A549 (cell line): ENCODE measurements around the gene FXYD2. TPM values are rescaled to one million over a fixed set of nuclear protein-coding genes. Genes with fewer than 3 reads are reported as not detected.

Experiments
- ATAC-seq, 2 experiments: fragments of 200-7000 bp in 1 of 2; fragments of >200 bp in 1 of 2; cut with Nextera tagmentation in 1 of 2; cut with Tn5 transposase in 1 of 2; 3 replicates each; pipeline versions ENCODE4 v1.8.0 to v1.9.1; 2018 to 2020; ENCODE audit warnings: mild to moderate bottlenecking in 1 of 2, moderate library complexity in 1 of 2
- CTCF ChIA-PET: fragments of 300-600 bp; sonication (Branson Sonifier 250); formaldehyde crosslinking; extraction: SDS; loops from one replicate; lab custom pipeline; 2021; ENCODE audit warnings: antibody characterized with exemption, inconsistent platforms; lab: Yijun Ruan, JAX
- POLR2A ChIA-PET: fragments of 350-600 bp; formaldehyde crosslinking; extraction: SDS; loops from one replicate; lab custom pipeline; 2021; ENCODE audit warnings: antibody characterized with exemption, inconsistent platforms; lab: Yijun Ruan, JAX
- DNase-seq, 2 experiments: peaks; one replicate each; pipeline versions ENCODE4 v3.0.0 to v3.0.0-alpha.2; 2011 to 2016; ENCODE audit warnings: low read depth in 1 of 2, low spot score in 1 of 2
- FAIRE-seq: peaks from 2 replicates; lab custom pipeline; 2011; peaks lifted over from hg19 to GRCh38; lab: Jason Lieb, UNC
- H3K27ac ChIP-seq, 2 experiments: fragments of >200 bp; sonication (Bioruptor Twin); formaldehyde crosslinking; 3 replicates each; pipeline ENCODE4 v1.5.1; 2016 to 2017
- H3K4me1 ChIP-seq: fragments of >200 bp; sonication (Bioruptor Twin); formaldehyde crosslinking; 3 replicates; pipeline ENCODE4 v1.6.1; 2016
- H3K4me2 ChIP-seq: fragments of >200 bp; sonication (Bioruptor Twin); formaldehyde crosslinking; 3 replicates; pipeline ENCODE4 v1.6.1; 2016
- H3K4me3 ChIP-seq: fragments of >200 bp; sonication (Bioruptor Twin); formaldehyde crosslinking; 3 replicates; pipeline ENCODE4 v1.5.1; 2016
- H3K9me3 ChIP-seq: fragments of >200 bp; sonication (Bioruptor Twin); formaldehyde crosslinking; 3 replicates; pipeline ENCODE4 v1.6.1; 2016
- ATOH8 ChIP-seq: fragments of 250-450 bp; sonication (Bioruptor Pico); IDR thresholded peaks from 2 replicates; pipeline ENCODE4 v1.5.0; 2020; ENCODE audit warnings: low read depth, mild to moderate bottlenecking, moderate library complexity
- CBX8 ChIP-seq: fragments of 200-600 bp; sonication (generic); IDR thresholded peaks from 2 replicates; pipeline ENCODE4 v1.6.1; 2016
- E2F6 ChIP-seq: IDR thresholded peaks from 2 replicates; pipeline ENCODE4 v1.6.1; 2012; ENCODE audit warnings: low read depth, borderline replicate concordance
- EP300 ChIP-seq, 2 experiments: fragments of >200 bp; sonication (Bioruptor Twin); formaldehyde crosslinking; IDR thresholded peaks; 2 replicates in 1 of 2; 3 replicates in 1 of 2; pipeline ENCODE4 v1.6.1; 2016 to 2017
- ESRRA ChIP-seq: fragments of 150-350 bp; IDR thresholded peaks from 2 replicates; pipeline ENCODE4 v1.6.1; 2014; ENCODE audit warnings: mild to moderate bottlenecking, low read length, borderline replicate concordance
- FOSL2 ChIP-seq, 2 experiments: fragments of 450-650 bp in 1 of 2; fragments of >200 bp in 1 of 2; sonication (Bioruptor Twin) in 1 of 2; formaldehyde crosslinking; IDR thresholded peaks; 2 replicates each; pipeline versions ENCODE4 v1.5.0 to v1.6.1; 2016 to 2020; ENCODE audit warnings: mild to moderate bottlenecking in 1 of 2, moderate library complexity in 1 of 2
- HDAC2 ChIP-seq: fragments of 200-600 bp; sonication (generic); IDR thresholded peaks from 2 replicates; pipeline ENCODE4 v1.6.1; 2016
- HOXB5 ChIP-seq: fragments of 250-450 bp; sonication (Bioruptor Pico); IDR thresholded peaks from 2 replicates; pipeline ENCODE4 v1.5.0; 2020; ENCODE audit warnings: mild to moderate bottlenecking, moderate library complexity
- KDM1A ChIP-seq: fragments of 200-600 bp; sonication (generic); IDR thresholded peaks from 2 replicates; pipeline ENCODE4 v1.6.1; 2016; ENCODE audit warnings: low read depth, mild to moderate bottlenecking
- MAFK ChIP-seq: fragments of 450-650 bp; IDR thresholded peaks from 2 replicates; pipeline ENCODE4 v1.6.1; 2014; ENCODE audit not compliant: partially characterized antibody
- MAX ChIP-seq: IDR thresholded peaks from 2 replicates; pipeline ENCODE4 v1.6.1; 2012
- NPAS2 ChIP-seq: fragments of 250-450 bp; sonication (Bioruptor Pico); IDR thresholded peaks from 2 replicates; pipeline ENCODE4 v1.8.0; 2022; ENCODE audit warnings: mild to moderate bottlenecking, moderate library complexity, borderline replicate concordance
- PBX3 ChIP-seq: IDR thresholded peaks from 2 replicates; pipeline ENCODE4 v1.6.1; 2012
- POLR2AphosphoS2 ChIP-seq: conservative IDR thresholded peaks from 2 replicates; pipeline ENCODE4 v1.6.1; 2012; ENCODE audit warnings: low read length, improper control_type of control experiment, inconsistent platforms
- RAD21 ChIP-seq, 2 experiments: fragments of >200 bp in 1 of 2; sonication (Bioruptor Twin) in 1 of 2; formaldehyde crosslinking in 1 of 2; IDR thresholded peaks in 1 of 2; conservative IDR thresholded peaks in 1 of 2; 2 replicates in 1 of 2; 3 replicates in 1 of 2; pipeline ENCODE4 v1.6.1; 2012 to 2018; ENCODE audit warnings: inconsistent platforms in 1 of 2
- RFX5 ChIP-seq: fragments of 450-650 bp; IDR thresholded peaks from 2 replicates; pipeline ENCODE4 v1.7.1; 2014; ENCODE audit warnings: antibody characterized with exemption, mild to moderate bottlenecking, moderate library complexity
- RNF2 ChIP-seq: fragments of 200-600 bp; sonication (generic); IDR thresholded peaks from 2 replicates; pipeline ENCODE4 v1.6.1; 2016; ENCODE audit warnings: low read depth, mild to moderate bottlenecking, antibody characterized with exemption, moderate library complexity, borderline replicate concordance
- SREBF2 ChIP-seq: fragments of 450-650 bp; IDR thresholded peaks from 2 replicates; pipeline ENCODE4 v1.6.1; 2014; ENCODE audit warnings: mild to moderate bottlenecking, moderate library complexity
- TFCP2L1 ChIP-seq: fragments of 250-450 bp; sonication (Bioruptor Pico); IDR thresholded peaks from 2 replicates; pipeline ENCODE4 v1.5.0; 2021; ENCODE audit warnings: mild to moderate bottlenecking
- ZNF302 ChIP-seq: fragments of 250-450 bp; sonication (Bioruptor Pico); IDR thresholded peaks from 2 replicates; pipeline ENCODE4 v1.9.0; 2021; ENCODE audit warnings: inconsistent platforms, mild to moderate bottlenecking, moderate library complexity
- WGBS: methylation state at CpG from one replicate; pipeline ENCODE4 v1.1.6; 2017; ENCODE audit errors: missing lambda C conversion rate; 5-methylcytosine and 5-hydroxymethylcytosine counted together
- polyA plus RNA-seq, 4 experiments: library from polyadenylated mRNA; depleted of rRNA in 3 of 4; stranded (reverse); fragments of >200 nt; fragmentation: RNase III in 1 of 4; extraction: RNeasy Plus Mini Kit Qiagen cat#74134 plus additional on column Dnase treatment in 1 of 4; gene quantifications; 2 replicates in 3 of 4; 3 replicates in 1 of 4; pipeline ENCODE4 v1.2.3, GENCODE V29; 2011 to 2017
- TF ChIP-seq, protein P1 (sequence below): fragments of 250-450 bp; sonication (Bioruptor Pico); IDR thresholded peaks from 2 replicates; pipeline ENCODE4 v1.5.0; 2021; ENCODE audit warnings: mild to moderate bottlenecking, moderate library complexity, borderline replicate concordance
- TF ChIP-seq, protein P2 (sequence below): fragments of >200 bp; sonication (Bioruptor Twin); formaldehyde crosslinking; IDR thresholded peaks from 3 replicates; pipeline ENCODE4 v1.6.1; 2016

The FXYD2 gene
- polyA plus RNA-seq, 2 of the 4 experiments (the other 2 are of a cell fraction) = 25.9 to 55.6 TPM

- WGBS = 93% methylated on average over 5 of the region's 5 CpGs
- ChIA-PET CTCF (interaction anchor here (0.9 to 7.8 kb wide), 18 partner anchors 11 to 391 kb away, joined by 3 to 158 read pairs (median 6); no protein-coding TSS in a partner anchor), POLR2A (interaction anchor here (1.3 kb wide), 1 partner anchor 391 kb away, joined by 5 read pairs; no protein-coding TSS in a partner anchor)
- H3K4me1 ChIP-seq = peaks cover 41% of the 10 kb centered on the region
- H3K27ac ChIP-seq = peak overlapping the region; percentile 73 to 75; a peak in 5 of 6 replicates
- FAIRE-seq (no peak), ATAC-seq (no peak; a peak in 1 of 6 replicates), DNase-seq (no peak)
- no peaks in the 10 kb centered on the region for H3K9me3 ChIP-seq
- H3K4me3 ChIP-seq = no peak overlapping the region
- TF ChIP-seq, protein P1, sequence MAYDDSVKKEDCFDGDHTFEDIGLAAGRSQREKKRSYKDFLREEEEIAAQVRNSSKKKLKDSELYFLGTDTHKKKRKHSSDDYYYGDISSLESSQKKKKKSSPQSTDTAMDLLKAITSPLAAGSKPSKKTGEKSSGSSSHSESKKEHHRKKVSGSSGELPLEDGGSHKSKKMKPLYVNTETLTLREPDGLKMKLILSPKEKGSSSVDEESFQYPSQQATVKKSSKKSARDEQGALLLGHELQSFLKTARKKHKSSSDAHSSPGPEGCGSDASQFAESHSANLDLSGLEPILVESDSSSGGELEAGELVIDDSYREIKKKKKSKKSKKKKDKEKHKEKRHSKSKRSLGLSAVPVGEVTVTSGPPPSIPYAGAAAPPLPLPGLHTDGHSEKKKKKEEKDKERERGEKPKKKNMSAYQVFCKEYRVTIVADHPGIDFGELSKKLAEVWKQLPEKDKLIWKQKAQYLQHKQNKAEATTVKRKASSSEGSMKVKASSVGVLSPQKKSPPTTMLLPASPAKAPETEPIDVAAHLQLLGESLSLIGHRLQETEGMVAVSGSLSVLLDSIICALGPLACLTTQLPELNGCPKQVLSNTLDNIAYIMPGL (CRISPR knock-in tag) = no peak
- TF ChIP-seq RAD21 (conservative IDR thresholded peaks at IDR 0.05 in 1 of 2, IDR thresholded peaks at IDR 0.05 in 1 of 2) (no peak), RFX5 (no peak), ESRRA (no peak), PBX3 (no peak), CBX8 (no peak), KDM1A (no peak), MAX (no peak), SREBF2 (no peak), POLR2AphosphoS2 (no peak), RNF2 (no peak), NPAS2 (CRISPR knock-in tag) (no peak), HDAC2 (no peak), MAFK (no peak), EP300 (IDR thresholded peaks at IDR 0.05) (no peak), TFCP2L1 (CRISPR knock-in tag) (no peak), ZNF302 (CRISPR knock-in tag) (no peak), HOXB5 (no peak), E2F6 (no peak)
- TF ChIP-seq, protein P2, sequence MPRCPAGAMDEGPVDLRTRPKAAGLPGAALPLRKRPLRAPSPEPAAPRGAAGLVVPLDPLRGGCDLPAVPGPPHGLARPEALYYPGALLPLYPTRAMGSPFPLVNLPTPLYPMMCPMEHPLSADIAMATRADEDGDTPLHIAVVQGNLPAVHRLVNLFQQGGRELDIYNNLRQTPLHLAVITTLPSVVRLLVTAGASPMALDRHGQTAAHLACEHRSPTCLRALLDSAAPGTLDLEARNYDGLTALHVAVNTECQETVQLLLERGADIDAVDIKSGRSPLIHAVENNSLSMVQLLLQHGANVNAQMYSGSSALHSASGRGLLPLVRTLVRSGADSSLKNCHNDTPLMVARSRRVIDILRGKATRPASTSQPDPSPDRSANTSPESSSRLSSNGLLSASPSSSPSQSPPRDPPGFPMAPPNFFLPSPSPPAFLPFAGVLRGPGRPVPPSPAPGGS = no peak
- peak overlapping the region; percentile 33; the same call in 1 of the 3 replicates for H3K4me2 ChIP-seq
Measured at GRCh38 chr11:117816846-117817367, 7.6 kb downstream of the FXYD2 start.

- peak overlapping the region; percentile 73 to 75 for H3K27ac ChIP-seq
Measured at GRCh38 chr11:117816151-117816741, 8.3 kb downstream of the FXYD2 start.

More at GRCh38 chr11:117816151-117816741, 8.3 kb downstream of the FXYD2 start:
- Histone ChIP-seq H3K4me2 (peak overlapping the region; percentile 33), H3K9me3 (no peaks in the 10 kb centered on the region), H3K4me3 (no peak overlapping the region), H3K4me1 (peaks cover 41% of the 10 kb centered on the region)
- peak; percentile 37 to 54; a peak in 3 of 6 replicates for ATAC-seq
- CTCF ChIA-PET = interaction anchor here (1.6 to 7.8 kb wide), 8 partner anchors 12 to 391 kb away, joined by 3 to 158 read pairs (median 26); no protein-coding TSS in a partner anchor
- TF ChIP-seq FOSL2 (IDR thresholded peaks at IDR 0.05) = no peak
- peak; percentile 36; the same call in 1 of the 2 replicates for TF ChIP-seq FOSL2 (CRISPR knock-in tag; IDR thresholded peaks at IDR 0.05)
- TF ChIP-seq ATOH8 (CRISPR knock-in tag) = no peak
- peak; percentile 66; the same call in 1 of the 2 replicates for TF ChIP-seq HOXB5
- DNase-seq = peak in 1 of 2 experiments; percentile 60
- 80% methylated on average over 9 of the region's 20 CpGs for WGBS
- FAIRE-seq = no peak
- POLR2A ChIA-PET = no interaction called here
